Thyroid gland (tissue), 4 donors: ENCODE data around the gene DNAJA3. TPM values are rescaled to one million over a fixed set of nuclear protein-coding genes. Genes with fewer than 3 reads are reported as not detected.

ENCODE experiments used
- DNase-seq, 2 donors: peaks; one replicate each; pipeline ENCODE4 v3.0.0-alpha.2; 2019
- H3K27ac ChIP-seq, 3 donors: fragments of 200-600 bp; sonication (generic); 1 replicate in 2 of 3; 2 replicates in 1 of 3; pipeline ENCODE4 v1.5.1; 2016 to 2019; ENCODE audit warnings: mild to moderate bottlenecking in 1 of 3, moderate library complexity in 1 of 3
- H3K27me3 ChIP-seq: fragments of 200-600 bp; sonication (generic); one replicate; pipeline ENCODE4 v1.5.1; 2019
- H3K36me3 ChIP-seq, 2 donors: fragments of 200-600 bp; sonication (generic); one replicate each; pipeline ENCODE4 v1.5.1; 2016 to 2019
- H3K4me1 ChIP-seq, 2 donors: fragments of 200-600 bp; sonication (generic); one replicate each; pipeline ENCODE4 v1.5.1; 2017 to 2019
- H3K4me3 ChIP-seq, 3 donors: fragments of 200-600 bp; sonication (generic); replicated peaks in 1 of 3; 1 replicate in 2 of 3; 2 replicates in 1 of 3; pipeline ENCODE4 v1.5.1; 2016; ENCODE audit warnings: mild to moderate bottlenecking in 1 of 3
- H3K9me3 ChIP-seq: fragments of 200-600 bp; sonication (generic); one replicate; pipeline ENCODE4 v1.5.1; 2017
- POLR2A ChIP-seq, 2 donors: fragments of 450-650 bp; IDR thresholded peaks; one replicate each; pipeline ENCODE4 v1.6.1; 2017; ENCODE audit warnings: antibody characterized with exemption in 2 of 2, mild to moderate bottlenecking in 2 of 2, moderate library complexity in 1 of 2
- WGBS, 2 donors: methylation state at CpG; one replicate each; pipeline ENCODE4 v1.1.5; 2017; 5-methylcytosine and 5-hydroxymethylcytosine counted together
- intact Hi-C: fragments of 100-400 bp; cut with DNase I; formaldehyde crosslinking; loops from one replicate; pipeline ENCODE4 v1.15.1; 2023
- total RNA-seq, 4 donors: library from RNA; depleted of rRNA; stranded (reverse); fragments of >200 nt; gene quantifications; one replicate each; pipeline ENCODE4 v1.2.3, GENCODE V29; 2016
- TF ChIP-seq, protein P1 (sequence below), 6 experiments: fragments of 200-600 bp in 3 of 6; fragments of 450-650 bp in 3 of 6; sonication (generic) in 3 of 6; IDR thresholded peaks; one replicate each; pipeline ENCODE4 v1.5.1; 2016 to 2019; ENCODE audit warnings: antibody characterized with exemption in 6 of 6, mild to moderate bottlenecking in 2 of 6, inconsistent platforms in 1 of 6, moderate library complexity in 1 of 6

DNAJA3 gene
- 10 to 100 TPM; 41.0 to 61.0 (median 51.0) TPM for total RNA-seq

DNA sequence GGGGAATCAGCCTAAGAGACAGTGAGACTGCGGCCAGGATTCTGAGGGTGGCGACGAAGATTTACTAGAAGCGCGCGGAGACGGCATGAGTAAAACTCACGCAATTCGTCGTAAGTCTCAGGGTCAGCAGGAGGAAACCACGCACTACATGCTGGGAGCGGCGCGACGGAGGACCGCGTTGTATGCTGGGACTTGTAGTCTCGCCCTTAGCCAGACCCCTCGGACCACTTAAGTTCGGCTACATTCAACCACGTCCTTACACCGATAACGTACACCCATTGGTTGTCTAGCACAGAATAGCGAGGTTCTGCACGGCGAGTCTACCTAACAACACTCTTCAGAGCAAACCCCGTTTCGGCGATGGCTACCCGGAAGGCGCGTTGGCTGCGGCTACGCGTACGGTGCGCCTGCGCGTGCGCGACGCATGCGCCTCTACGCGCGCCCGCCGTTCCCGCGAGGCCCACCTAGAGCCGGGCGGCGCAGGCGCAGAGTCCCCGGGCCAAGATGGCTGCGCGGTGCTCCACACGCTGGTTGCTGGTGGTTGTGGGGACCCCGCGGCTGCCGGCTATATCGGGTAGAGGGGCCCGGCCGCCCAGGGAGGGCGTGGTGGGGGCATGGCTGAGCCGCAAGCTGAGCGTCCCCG is at the start of gene DNAJA3:
Gene DNAJA3, plus strand, starts transcription at position 491 of the 643 bp plus-strand sequence. Its CDS starts 14 bp downstream, at position 505.
- no peaks in the 10 kb centered on the region for H3K36me3 ChIP-seq
- peak within 1 kb of the TSS; percentile 95 to 99 (median 98) for H3K27ac ChIP-seq
- peak; percentile 90 to 92 for DNase-seq
- WGBS, 2 donors = 0% methylated on average over 24 to 42 of the region's 68 CpGs
- TF ChIP-seq, protein P1, sequence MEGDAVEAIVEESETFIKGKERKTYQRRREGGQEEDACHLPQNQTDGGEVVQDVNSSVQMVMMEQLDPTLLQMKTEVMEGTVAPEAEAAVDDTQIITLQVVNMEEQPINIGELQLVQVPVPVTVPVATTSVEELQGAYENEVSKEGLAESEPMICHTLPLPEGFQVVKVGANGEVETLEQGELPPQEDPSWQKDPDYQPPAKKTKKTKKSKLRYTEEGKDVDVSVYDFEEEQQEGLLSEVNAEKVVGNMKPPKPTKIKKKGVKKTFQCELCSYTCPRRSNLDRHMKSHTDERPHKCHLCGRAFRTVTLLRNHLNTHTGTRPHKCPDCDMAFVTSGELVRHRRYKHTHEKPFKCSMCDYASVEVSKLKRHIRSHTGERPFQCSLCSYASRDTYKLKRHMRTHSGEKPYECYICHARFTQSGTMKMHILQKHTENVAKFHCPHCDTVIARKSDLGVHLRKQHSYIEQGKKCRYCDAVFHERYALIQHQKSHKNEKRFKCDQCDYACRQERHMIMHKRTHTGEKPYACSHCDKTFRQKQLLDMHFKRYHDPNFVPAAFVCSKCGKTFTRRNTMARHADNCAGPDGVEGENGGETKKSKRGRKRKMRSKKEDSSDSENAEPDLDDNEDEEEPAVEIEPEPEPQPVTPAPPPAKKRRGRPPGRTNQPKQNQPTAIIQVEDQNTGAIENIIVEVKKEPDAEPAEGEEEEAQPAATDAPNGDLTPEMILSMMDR (IDR thresholded peaks at IDR 0.05) = no peak
- peak in 1 of 2 donors; percentile 75 for TF ChIP-seq POLR2A (IDR thresholded peaks at IDR 0.05)
- intact Hi-C loops = no loop called here
- H3K9me3 ChIP-seq = no peaks in the 10 kb centered on the region
- peaks cover 12 to 17% of the 10 kb centered on the region in 2 donors for H3K4me1 ChIP-seq
- peak within 1 kb of the TSS; percentile 52 to 91 (median 84) for H3K4me3 ChIP-seq
- H3K27me3 ChIP-seq = no peaks in the 10 kb centered on the region

DNA sequence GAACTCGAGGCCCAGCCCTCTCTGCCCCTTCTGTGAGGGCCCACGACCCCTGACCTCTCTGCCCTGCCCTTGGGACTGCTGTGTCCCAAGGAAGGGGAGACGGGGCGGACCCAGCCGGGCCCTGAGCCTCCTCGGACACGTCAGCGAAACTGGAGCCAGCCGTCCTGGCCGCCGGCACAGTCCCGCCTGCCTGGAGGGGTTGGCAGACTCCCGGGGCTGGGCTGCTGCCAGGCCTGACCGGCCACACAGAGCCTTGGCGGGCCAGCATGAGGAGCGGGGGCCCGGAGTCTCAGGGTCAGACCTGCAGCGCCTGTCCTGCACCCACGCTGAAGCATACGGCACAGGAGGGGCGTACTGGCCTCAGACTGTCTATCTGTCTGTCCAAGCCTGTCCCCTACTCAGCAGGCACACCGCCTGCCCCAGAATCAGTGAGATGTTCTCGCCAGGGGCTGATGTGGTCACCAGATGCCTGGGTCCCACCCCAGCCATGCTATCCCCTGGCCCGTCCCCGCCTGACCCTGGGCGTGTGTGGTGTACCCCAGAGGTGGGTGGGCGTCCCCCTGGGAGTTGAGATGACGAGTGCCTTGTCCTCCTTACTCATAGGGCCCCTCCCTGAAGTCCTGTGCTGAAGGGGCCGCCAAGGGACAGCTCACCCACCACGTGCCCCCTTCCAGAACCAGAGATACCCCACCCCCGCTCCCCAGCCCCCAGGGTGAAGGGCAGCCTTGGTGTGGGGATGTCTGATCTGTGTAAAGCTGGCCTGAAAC is 49.4 kb upstream of the DNAJA3 start:
- Histone ChIP-seq H3K4me1 (peaks cover 92 to 96% of the 10 kb centered on the region in 2 donors), H3K27me3 (no peaks in the 10 kb centered on the region)
- 20 to 49% methylated on average over 8 to 19 of the region's 31 CpGs for WGBS, 2 donors

DNA sequence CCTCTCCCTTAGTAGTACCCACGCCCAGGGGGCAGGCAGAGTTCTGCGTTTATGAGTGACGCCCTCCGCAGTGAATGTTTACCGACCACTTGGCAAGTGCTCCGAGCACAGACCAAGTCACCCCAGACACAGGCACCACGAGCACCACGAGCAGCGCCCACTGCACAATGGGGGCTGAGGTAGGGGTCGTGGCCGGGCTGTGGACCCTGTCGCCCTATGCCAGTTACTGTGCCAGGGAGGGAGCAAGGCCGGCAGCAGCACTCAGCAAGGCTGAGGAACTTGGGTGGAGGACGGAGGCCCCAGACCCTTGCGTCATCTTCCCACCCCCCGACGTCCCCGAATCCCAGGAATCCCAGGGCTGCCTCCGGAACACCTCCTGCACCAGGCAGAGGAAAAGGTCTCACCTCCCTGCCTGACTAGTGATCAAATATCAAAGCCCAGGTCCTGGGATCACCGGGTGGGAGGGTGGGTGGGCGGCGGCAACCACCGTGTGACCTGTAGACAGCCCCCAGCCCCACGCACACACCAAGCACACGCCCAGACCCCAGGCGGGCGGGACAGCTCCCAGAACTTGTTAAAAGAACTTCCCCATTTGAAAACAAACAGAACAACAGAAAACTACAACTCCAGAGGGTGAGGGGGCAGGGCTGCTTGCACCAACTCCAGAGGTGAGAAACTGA is 48.6 kb upstream of the DNAJA3 start:
- Histone ChIP-seq H3K4me3 (no peak overlapping the region), H3K27ac (peak overlapping the region; percentile 93 to 99 (median 98)), H3K36me3 (peaks cover 0 to 3% of the 10 kb centered on the region in 2 donors), H3K9me3 (no peaks in the 10 kb centered on the region), H3K27me3 (no peaks in the 10 kb centered on the region), H3K4me1 (peaks cover 98 to 100% of the 10 kb centered on the region in 2 donors)
- TF ChIP-seq, protein P1 (IDR thresholded peaks at IDR 0.05) = no peak
- TF ChIP-seq POLR2A (IDR thresholded peaks at IDR 0.05) = no peak
- intact Hi-C loops = no loop called here
- 77 to 87% methylated on average over 13 to 21 of the region's 27 CpGs for WGBS, 2 donors
- DNase-seq = no peak

More for the DNA sequence above, 49.4 kb upstream of the DNAJA3 start:
- peak overlapping the region; percentile 93 to 99 (median 98) for H3K27ac ChIP-seq
- DNase-seq = peak; percentile 97
- intact Hi-C loops = no loop called here
- TF ChIP-seq, protein P1 (IDR thresholded peaks at IDR 0.05) = no peak
- peak in 1 of 2 donors; percentile 32 for TF ChIP-seq POLR2A (IDR thresholded peaks at IDR 0.05)
- no peaks in the 10 kb centered on the region for H3K9me3 ChIP-seq
- H3K36me3 ChIP-seq = no peaks in the 10 kb centered on the region
- H3K4me3 ChIP-seq = no peak overlapping the region

DNA sequence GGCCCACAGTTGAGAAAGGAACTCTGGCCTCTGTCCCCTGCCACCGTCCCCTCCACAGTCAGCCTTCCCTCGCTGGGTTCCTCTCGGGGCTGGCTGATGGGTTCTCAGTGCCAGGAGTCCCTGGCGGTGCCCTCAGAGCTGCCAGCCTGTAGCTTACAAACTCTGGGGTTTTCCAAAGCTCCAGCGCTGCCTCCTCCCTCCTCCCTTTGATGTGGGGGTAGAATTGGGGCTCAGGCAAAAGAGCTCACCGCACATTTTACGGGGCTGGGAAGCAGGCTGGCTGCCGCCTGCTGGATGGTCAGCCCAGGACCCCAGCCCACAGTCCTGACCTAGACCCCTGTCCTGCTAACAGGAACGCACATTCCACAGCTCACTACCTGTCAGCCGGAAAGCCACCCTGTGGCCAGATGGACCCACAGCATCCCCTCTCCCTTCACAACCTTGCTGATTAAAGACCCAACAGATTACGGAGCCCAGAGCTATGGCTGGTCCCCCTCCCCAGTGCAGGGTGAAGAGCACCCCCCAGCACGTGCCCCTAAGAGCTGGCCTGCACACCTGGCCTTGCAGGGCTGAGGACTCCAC is 48.0 kb upstream of the DNAJA3 start:
- WGBS, 2 donors = 60 to 70% methylated on average over 10 of the region's 12 CpGs
- no peaks in the 10 kb centered on the region for H3K9me3 ChIP-seq
- TF ChIP-seq, protein P1 (IDR thresholded peaks at IDR 0.05) = no peak
- TF ChIP-seq POLR2A (IDR thresholded peaks at IDR 0.05) = no peak
- H3K4me3 ChIP-seq = no peak overlapping the region
- H3K27me3 ChIP-seq = no peaks in the 10 kb centered on the region
- peak in 1 of 2 donors; percentile 52 for DNase-seq
- intact Hi-C loops = no loop called here
- H3K27ac ChIP-seq = peak overlapping the region; percentile 93 to 99 (median 98)
- H3K4me1 ChIP-seq = peaks cover 93 to 100% of the 10 kb centered on the region in 2 donors
- peaks cover 0 to 10% of the 10 kb centered on the region in 2 donors for H3K36me3 ChIP-seq
